Activated gamma-delta T cell treated with anti-CD3 and anti-CD28 coated beads, Interleukin-2, amount 50 U/mL, for 16 hours (primary cell): Measurements from ENCODE around the gene ZNF451.

Experiments
- DNase-seq: peaks from one replicate; pipeline ENCODE4 v3.0.0-alpha.2; 2020; ENCODE audit warnings: low read depth

ZNF451 gene

DNA sequence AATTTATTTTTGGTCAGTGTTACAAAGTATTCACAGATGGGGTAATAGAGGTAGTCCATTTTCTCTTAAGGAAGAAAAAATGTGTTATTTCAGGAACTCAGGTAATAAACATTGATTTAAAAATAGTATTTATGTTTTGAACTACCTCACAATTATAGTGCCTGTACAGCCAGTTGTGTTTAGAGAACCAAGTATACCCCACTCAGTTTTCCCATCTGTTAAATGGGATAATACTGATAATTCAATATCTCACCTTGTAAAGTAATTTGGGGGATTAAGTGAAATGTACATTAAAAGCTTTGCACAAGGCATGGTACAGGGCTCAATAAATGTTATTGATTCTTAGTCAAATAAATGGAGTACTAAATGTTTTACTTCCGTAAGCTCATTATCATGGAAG, 4.7 kb downstream of the ZNF451 start:
- no peak for DNase-seq

- no peak for DNase-seq
These were observed 7.6 kb downstream of the ZNF451 start for GRCh38 chr6:57097596-57097995.

DNA sequence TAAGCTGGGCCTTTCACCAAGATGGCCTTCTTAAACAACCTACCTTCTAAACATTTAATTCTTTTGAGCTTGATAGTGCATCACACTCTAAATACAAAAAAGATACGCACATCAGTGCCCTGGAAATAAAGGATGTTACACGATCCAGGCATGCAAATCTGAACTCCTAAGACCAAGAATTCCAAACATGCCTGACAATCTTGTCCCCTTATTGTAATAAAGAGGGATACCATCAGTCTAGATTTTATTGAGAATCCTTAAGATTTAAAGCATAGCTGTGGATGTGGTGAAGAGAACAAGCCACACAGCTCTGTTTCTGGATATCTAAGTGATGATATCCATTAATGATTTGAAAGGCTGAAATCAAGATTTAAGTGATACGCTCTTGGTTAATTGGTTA, 13.0 kb downstream of the ZNF451 start:
- no peak for DNase-seq

DNA sequence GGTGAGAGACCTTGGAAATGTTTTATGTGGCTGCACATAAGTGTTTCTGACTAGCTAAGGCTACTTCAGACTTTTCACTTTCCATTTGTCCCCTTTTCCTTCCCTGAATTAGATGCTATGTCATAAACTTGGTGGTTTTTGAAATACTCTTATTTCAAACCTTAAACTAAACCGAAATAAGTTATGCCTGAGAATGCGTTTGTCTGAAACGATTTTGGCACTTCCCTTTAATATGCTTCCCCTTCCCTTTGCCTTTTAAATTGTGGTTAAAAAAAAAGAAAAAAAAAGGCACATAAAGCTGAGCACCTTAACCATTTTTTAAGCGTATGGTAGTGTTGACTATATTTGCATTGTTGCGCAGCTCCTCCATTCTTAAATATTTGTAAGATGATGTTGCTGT, 14.3 kb downstream of the ZNF451 start:
- no peak for DNase-seq

- DNase-seq: no peak
These were observed 17.0 kb downstream of the ZNF451 start for GRCh38 chr6:57106990-57107389.

DNA sequence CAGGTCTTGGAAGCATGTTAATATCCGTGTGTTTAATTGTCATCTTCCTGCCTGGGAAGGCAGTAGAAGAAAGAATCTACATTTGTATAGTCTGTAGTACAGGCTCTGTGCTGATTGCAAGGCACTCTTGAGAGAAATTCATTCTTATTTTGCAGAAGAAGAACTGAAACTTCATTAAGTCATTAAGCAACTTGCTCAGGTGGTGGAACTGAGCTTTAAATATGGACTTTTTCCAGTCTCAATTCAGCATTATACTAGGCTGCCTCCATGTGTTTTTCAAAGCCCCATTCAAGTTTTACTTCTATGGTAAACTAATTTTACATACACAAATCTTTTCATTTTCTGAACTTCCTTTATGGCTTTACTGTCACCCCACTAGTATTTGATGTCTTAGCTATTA, 18.7 kb downstream of the ZNF451 start:
- no peak for DNase-seq

- DNase-seq: no peak
These were observed 19.9 kb downstream of the ZNF451 start for GRCh38 chr6:57109880-57110279.

GRCh38 chr6:57113105-57113504, 23.1 kb downstream of the ZNF451 start:
- no peak for DNase-seq

DNA sequence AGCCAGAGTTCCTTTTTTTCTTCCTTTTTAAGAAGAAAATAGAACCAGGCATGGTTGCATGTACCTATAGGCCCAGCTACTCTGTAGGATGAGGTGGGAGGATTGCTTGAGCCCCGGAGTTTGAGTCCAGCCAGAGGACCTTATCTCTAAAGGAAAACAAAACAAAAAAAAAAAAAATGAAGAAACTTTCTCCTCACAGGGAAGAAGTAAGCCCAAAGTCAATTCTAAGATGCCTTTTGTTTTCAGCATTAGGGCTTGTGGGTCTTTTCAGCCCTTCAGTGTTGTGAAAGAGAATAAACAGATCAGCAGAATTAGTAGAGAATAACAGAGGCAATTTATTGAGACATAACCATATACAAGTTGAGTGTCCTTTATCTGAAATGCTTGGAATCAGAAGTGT, 26.8 kb downstream of the ZNF451 start:
- DNase-seq: no peak

DNA sequence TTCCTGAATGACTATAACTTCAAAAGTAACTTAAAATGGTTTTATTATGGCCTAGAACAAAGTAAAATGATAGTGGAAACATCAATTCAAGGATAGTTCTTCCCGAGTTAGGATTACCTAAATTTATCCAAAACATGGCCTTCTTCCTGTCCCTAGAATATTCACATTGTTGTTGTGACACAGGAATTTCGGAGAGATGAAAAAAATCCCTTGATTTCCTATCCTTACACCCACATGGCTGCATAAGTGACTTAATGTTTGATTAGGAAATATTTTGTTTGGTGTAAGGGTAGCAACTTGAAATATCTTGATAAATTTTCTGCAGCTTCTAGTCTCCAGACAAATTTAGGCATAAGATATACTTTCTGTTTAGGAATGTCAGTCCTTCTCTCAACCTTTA, 27.8 kb downstream of the ZNF451 start:
- no peak for DNase-seq

DNA sequence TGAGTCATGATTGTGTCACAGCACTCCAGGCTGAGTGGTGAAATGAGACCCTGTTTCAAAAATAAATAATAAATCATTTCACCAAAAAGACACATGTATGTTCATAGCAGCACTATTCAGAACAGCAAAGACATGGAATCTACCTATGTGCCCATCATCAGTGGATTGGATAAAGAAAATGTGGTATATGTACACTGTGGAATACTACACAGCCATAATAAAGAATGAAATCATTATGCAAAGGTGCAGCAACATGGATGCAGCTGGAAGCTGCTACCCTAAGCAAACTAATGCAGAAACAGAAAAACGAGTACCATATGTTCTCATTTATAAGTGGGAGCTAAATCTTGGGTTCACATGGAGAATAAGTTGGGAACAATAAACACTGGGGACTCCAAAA, 33.1 kb downstream of the ZNF451 start:
- DNase-seq: no peak

- DNase-seq: no peak
These were observed 37.8 kb downstream of the ZNF451 start for GRCh38 chr6:57127763-57128162.

DNA sequence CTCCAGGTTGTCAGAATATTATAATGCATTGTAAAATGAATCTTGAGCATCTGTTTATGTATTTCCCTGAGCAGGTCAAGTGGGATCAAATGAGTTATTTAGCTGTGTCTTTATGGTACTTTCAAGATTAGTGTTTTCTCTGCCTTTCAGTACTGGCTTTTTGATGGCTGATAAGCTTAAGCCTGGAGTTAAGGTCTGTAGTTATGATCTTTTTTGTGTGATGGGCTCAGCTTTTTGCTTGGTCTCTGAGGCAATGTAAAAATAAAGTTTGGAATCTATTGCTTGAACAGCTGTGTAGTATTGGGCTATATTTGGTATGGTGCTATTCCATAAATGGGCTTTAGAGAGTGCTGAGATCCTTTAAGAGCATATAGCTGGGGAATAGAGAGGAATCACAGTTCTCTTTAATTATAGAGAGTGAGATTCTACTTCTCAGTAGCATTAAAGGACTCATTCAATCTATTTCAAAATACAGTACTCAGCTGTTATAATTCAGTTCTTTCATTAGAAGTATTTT, 40.7 kb downstream of the ZNF451 start:
- DNase-seq: no peak

- no peak for DNase-seq
These were observed 45.0 kb downstream of the ZNF451 start for GRCh38 chr6:57134954-57135353.

- no peak for DNase-seq
These were observed 45.9 kb downstream of the ZNF451 start for GRCh38 chr6:57135885-57136284.

- no peak for DNase-seq
These were observed 47.4 kb downstream of the ZNF451 start for GRCh38 chr6:57137350-57137749.

DNA sequence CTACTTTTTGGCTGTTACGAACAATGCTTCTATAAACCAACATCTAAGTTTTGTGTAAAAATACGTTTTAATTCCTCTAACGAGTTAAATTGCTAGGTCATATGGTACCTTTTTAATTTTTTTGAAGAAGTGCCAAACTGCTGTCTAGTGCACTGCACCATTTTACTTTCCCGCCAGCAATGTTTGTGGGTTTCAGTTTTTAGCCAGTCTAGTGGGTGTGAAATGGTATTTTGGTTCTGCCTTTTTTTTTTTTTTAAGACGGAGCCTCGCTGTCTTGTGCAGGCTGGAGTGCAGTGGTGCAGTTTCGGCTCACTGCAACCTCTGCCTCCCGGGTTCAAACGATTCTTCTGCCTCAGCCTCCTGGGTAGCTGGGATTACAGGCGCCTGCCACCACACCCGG, 48.0 kb downstream of the ZNF451 start:
- no peak for DNase-seq

DNA sequence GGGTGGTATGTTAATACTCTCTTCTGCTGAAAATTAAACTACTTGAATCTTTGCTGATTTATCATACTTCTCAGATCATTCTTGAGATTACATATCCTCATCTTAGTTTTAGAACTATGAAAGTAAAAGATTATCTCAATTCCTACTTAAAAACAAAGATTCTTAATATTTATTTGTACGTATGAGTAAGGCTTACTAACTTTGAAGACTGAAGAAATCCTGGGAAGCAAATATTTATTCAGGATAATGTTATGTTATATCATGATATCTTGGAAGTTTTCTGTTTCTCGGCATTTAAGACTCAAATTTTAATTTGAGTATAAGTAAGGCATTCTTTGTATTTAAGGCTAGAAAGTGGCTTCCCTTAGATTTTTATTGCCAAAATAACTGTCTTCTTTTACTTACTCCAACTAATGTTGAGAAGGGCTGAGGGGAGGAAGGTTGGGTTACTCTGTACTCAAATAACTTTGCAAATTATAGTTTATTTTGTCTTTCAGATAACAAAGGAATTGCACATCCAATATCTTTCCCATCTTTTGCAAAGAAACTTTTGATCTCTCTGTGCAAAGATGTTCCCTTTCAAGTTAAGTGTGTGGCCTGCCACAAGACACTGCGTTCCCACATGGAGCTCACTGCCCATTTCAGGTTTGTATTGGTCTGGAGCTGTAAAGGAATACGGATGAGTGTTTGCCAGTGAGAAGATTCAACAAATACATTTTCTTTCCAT, 51.6 kb downstream of the ZNF451 start:
- no peak for DNase-seq

- DNase-seq: no peak
These were observed 52.2 kb downstream of the ZNF451 start for GRCh38 chr6:57142178-57142525.

- no peak for DNase-seq
These were observed 53.7 kb downstream of the ZNF451 start for GRCh38 chr6:57143690-57144089.

- no peak for DNase-seq
These were observed 57.4 kb downstream of the ZNF451 start for GRCh38 chr6:57147401-57147800.

DNA sequence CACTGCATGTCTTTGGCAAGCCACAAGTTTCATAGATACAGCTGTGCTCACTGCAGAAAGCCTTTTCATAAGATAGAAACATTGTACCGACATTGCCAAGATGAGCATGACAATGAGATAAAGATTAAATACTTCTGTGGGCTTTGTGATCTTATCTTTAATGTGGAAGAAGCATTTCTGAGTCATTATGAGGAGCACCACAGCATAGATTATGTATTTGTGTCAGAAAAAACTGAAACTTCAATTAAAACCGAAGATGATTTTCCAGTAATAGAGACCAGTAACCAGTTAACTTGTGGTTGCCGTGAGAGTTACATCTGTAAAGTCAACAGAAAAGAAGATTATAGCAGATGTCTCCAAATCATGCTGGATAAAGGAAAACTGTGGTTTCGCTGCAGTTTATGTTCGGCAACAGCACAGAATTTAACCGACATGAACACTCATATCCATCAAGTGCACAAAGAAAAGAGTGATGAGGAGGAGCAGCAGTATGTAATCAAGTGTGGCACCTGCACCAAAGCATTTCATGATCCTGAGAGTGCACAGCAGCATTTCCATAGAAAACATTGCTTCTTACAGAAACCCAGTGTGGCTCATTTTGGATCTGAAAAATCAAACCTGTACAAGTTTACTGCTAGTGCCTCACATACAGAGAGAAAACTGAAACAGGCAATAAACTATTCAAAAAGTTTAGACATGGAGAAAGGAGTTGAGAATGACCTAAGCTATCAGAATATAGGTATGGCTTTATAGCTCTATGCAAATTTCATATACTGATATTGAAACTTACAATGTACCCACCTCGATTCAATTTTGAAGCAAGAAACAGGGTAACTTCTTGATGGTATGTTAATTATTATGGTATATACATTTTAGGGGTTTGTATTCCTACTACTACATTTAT, 58.2 kb downstream of the ZNF451 start:
- DNase-seq: no peak

DNA sequence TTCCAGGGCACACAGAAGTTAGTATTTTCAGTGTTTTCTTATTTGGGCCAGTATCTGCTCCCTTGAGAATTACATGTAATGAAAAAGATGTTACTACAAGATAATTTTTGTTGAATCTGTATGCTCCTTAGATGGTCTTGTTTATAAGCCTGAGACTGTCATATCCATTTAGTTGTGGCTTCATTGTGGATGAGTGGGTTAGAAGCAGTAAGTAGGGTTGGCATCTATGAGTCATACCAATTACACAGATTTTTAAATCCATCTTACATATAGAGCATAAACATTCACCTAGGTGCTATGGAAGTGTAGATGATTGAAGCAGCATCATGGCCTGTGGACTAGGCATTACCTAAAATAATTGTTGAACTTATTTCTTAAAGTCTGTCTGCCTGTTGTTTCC, 68.7 kb downstream of the ZNF451 start:
- no peak for DNase-seq
